NB4 (cell line): ENCODE results near the gene TMEM256.

Experiments
- DNase-seq: peaks from one replicate; pipeline ENCODE4 v3.0.0; 2010; ENCODE audit warnings: low read depth
- H3K4me3 ChIP-seq: one replicate; pipeline ENCODE4 v1.5.1; 2011; ENCODE audit warnings: mild to moderate bottlenecking, low read depth, low read length, moderate library complexity
- MYC ChIP-seq: IDR thresholded peaks from 2 replicates; pipeline ENCODE4 v1.6.1; 2011; ENCODE audit warnings: low read depth, low read length
- POLR2A ChIP-seq: IDR thresholded peaks from 2 replicates; pipeline ENCODE4 v1.6.1; 2011; ENCODE audit warnings: mild to moderate bottlenecking; ENCODE audit not compliant: insufficient read length; ENCODE audit errors: extremely low read depth
- TF ChIP-seq, protein P1 (sequence below): IDR thresholded peaks from 2 replicates; pipeline ENCODE4 v1.6.1; 2011; ENCODE audit warnings: low read depth, low read length
- TF ChIP-seq, protein P2 (sequence below): IDR thresholded peaks from one replicate; pipeline ENCODE4 v1.5.1; 2012; ENCODE audit warnings: low read depth, low read length

The TMEM256 gene

DNA sequence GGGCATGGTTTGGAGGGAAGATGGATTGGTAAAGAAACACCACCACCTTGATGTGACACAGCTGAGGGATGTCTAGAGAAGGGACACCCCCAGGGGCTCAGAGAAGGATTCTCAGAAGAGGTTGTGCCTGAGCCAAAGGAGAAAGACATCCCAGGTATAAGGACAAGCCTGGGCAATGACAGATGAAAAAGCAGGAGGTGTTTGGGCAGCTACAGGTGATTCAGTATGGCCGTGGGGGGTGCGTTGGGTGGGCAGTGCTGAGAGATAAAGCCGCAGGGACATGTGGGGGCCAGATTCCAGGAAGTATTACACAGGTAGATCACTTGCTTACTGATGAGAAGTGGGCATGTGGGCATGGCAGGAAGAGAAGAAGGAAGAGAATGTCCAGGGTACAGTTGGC lies 42.0 kb downstream of the TMEM256 start:
- TF ChIP-seq MYC (no peak), POLR2A (no peak)
- TF ChIP-seq, protein P1, sequence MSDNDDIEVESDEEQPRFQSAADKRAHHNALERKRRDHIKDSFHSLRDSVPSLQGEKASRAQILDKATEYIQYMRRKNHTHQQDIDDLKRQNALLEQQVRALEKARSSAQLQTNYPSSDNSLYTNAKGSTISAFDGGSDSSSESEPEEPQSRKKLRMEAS = no peak
- TF ChIP-seq, protein P2, sequence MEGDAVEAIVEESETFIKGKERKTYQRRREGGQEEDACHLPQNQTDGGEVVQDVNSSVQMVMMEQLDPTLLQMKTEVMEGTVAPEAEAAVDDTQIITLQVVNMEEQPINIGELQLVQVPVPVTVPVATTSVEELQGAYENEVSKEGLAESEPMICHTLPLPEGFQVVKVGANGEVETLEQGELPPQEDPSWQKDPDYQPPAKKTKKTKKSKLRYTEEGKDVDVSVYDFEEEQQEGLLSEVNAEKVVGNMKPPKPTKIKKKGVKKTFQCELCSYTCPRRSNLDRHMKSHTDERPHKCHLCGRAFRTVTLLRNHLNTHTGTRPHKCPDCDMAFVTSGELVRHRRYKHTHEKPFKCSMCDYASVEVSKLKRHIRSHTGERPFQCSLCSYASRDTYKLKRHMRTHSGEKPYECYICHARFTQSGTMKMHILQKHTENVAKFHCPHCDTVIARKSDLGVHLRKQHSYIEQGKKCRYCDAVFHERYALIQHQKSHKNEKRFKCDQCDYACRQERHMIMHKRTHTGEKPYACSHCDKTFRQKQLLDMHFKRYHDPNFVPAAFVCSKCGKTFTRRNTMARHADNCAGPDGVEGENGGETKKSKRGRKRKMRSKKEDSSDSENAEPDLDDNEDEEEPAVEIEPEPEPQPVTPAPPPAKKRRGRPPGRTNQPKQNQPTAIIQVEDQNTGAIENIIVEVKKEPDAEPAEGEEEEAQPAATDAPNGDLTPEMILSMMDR = no peak
- no peak for DNase-seq
- no peak overlapping the region for H3K4me3 ChIP-seq

DNA sequence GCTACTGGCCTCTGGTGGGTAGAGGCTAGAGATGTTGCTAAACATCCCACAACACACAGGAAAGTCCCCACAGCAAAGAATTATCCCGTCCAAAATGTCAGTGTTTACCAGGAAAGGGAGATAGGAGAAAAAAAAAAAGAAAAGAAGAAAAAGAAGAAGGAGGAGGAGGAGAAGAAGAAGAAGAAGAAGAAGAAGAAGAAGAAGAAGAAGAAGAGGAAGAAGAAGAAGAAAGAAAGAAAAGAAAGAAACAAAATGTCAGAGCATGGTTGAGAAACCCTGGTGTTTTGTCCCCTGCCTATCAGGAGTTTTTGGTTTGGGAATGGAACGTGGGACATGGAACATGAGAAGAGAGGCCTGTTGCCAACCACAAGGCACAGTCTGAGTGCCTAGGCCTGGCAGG lies 46.5 kb downstream of the TMEM256 start:
- TF ChIP-seq, protein P1 = no peak
- TF ChIP-seq, protein P2 = no peak
- TF ChIP-seq MYC (no peak), POLR2A (no peak)

DNA sequence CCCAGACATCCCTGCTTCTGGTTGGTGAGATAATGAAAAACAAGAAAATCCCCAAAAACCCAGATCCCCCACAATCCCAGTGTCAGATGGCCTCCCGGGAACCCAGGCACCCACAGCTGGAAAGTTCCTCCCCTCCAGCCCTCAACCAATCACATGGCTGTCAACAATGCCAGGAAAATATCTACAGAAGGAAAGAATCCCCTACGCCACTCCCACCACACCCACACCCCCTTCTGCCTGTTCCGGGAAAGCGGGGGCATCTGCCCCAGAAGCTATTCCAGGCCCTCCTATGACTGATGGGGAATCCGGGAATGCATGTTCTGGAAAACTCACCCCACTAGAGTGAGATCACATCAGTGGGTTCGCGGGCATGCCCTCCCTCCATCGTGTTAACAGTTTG lies 47.1 kb downstream of the TMEM256 start:
- DNase-seq = no peak
- H3K4me3 ChIP-seq = no peak overlapping the region
- TF ChIP-seq POLR2A = no peak
- TF ChIP-seq MYC = no peak
- TF ChIP-seq, protein P1 = no peak
- TF ChIP-seq, protein P2 = no peak

More for the DNA sequence above, 46.5 kb downstream of the TMEM256 start:
- DNase-seq = no peak
- no peak overlapping the region for H3K4me3 ChIP-seq

DNA sequence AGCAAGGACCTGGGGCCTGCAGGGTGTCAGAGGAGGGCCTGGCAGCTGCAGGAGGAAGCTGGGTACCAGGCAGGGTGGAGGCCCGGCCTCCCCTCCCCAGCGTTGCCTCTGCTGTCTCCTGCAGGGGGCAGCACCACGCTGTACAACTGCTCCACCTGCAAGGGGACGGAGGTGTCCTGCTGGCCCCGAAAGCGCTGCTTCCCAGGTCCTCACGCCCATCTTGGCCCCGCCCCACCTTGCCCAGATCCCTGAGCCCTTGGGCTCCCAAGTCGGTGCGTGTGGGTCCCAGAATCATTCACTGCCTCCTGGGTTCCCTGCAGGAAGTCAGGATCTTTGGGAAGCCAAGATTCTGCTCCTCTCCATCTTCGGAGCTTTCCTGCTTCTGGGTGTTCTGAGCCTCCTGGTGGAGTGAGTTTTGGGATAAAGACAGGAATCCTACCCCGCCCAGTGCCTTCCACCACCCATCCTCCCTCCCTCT lies 47.8 kb downstream of the TMEM256 start:
- H3K4me3 ChIP-seq = no peak overlapping the region
- peak; percentile 81 for DNase-seq
- TF ChIP-seq, protein P2 = peak; percentile 62
- TF ChIP-seq, protein P1 = peak; percentile 59
- no peak for TF ChIP-seq POLR2A
- peak; percentile 43; the same call in 1 of the 2 replicates for TF ChIP-seq MYC

DNA sequence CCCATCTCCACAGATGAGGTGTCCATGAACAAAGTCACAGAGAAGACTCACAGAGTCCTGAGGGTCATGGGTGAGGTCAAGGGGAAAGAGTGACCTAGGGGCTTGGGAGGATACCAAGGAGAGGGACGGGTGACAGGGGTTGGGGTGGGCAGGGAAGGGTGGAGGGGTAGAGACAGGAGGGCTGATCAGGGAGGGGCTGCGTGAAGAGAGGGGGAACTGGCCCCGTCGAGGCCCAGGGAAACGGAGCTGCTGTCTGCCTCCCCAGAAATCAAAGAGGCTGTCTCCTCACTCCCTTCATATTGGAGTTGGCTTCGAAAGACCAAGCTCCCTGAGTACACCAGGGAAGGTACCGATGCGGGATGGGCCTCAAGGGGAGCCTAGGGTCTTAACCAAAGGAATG lies 48.3 kb downstream of the TMEM256 start:
- no peak overlapping the region for H3K4me3 ChIP-seq
- TF ChIP-seq, protein P2 = no peak
- TF ChIP-seq, protein P1 = no peak
- no peak for DNase-seq
